ENCODE measurements around the gene ADAMTS4. TPM values are rescaled to one million over a fixed set of nuclear protein-coding genes. Genes with fewer than 3 reads are reported as not detected.

Gene ADAMTS4
- total RNA-seq, 1 donor from 2014 or later: 109 TPM

GRCh38 chr1:161159913-161160243 is 39.0 kb downstream of the ADAMTS4 start:
- DNase-seq (ENCODE audit: low spot score in 2 of 2): no peak
- H3K27me3 ChIP-seq: no peaks in the 10 kb centered on the region
- H3K9me3 ChIP-seq: no peaks in the 10 kb centered on the region
- no peak for TF ChIP-seq CTCF (IDR thresholded peaks at IDR 0.05)
- H3K4me3 ChIP-seq: peak overlapping the region; percentile 86 to 92
- H3K4me1 ChIP-seq: peaks cover 0 to 26% of the 10 kb centered on the region in 2 donors
- peak overlapping the region; percentile 81 to 83 for H3K27ac ChIP-seq
- intact Hi-C loops (cut with DNase I): loop anchor here (1.0 to 10.0 kb wide), 5 partner anchors 17 to 898 kb away; partner anchors contain the start of genes B4GALT3, COPA, DCAF8 and DEDD
- H3K36me3 ChIP-seq: peaks cover 10 to 19% of the 10 kb centered on the region in 2 donors

- DNase-seq (ENCODE audit: low spot score in 2 of 2): peak; percentile 61 to 96
- H3K4me1 ChIP-seq: peaks cover 0 to 31% of the 10 kb centered on the region in 2 donors
- no peaks in the 10 kb centered on the region for H3K27me3 ChIP-seq
- peak within 1 kb of the TSS; percentile 81 to 83 for H3K27ac ChIP-seq
- no peaks in the 10 kb centered on the region for H3K9me3 ChIP-seq
- peak; percentile 9 to 47 (median 37) for TF ChIP-seq CTCF (IDR thresholded peaks at IDR 0.05)
- H3K4me3 ChIP-seq: peak within 1 kb of the TSS; percentile 86 to 92
- H3K36me3 ChIP-seq: peaks cover 10 to 18% of the 10 kb centered on the region in 2 donors
- intact Hi-C loops (cut with DNase I): loop anchor here (1.0 to 10.0 kb wide), 4 partner anchors 18 to 897 kb away; partner anchors contain the start of genes B4GALT3, COPA, DCAF8 and DEDD
Observed at GRCh38 chr1:161159087-161159912, 39.6 kb downstream of the ADAMTS4 start, which contains the start of gene USP21. Gene USP21, plus strand, starts transcription at chr1:161159500. Its CDS starts 1,141 bp downstream, at chr1:161160641.

GRCh38 chr1:161158316-161159010 is 40.4 kb downstream of the ADAMTS4 start:
- Histone ChIP-seq H3K27ac (peak overlapping the region; percentile 81 to 83), H3K36me3 (peaks cover 10 to 11% of the 10 kb centered on the region in 2 donors), H3K4me3 (peak overlapping the region; percentile 86 to 92), H3K4me1 (peaks cover 0 to 31% of the 10 kb centered on the region in 2 donors), H3K27me3 (no peaks in the 10 kb centered on the region), H3K9me3 (no peaks in the 10 kb centered on the region)
- intact Hi-C loops (cut with DNase I): loop anchor here (1.0 to 10.0 kb wide), 4 partner anchors 19 to 896 kb away; partner anchors contain the start of genes B4GALT3, COPA, DCAF8 and DEDD
- DNase-seq (ENCODE audit: low spot score in 2 of 2): no peak
- TF ChIP-seq CTCF (IDR thresholded peaks at IDR 0.05): no peak

GRCh38 chr1:161157867-161158266 is 41.0 kb downstream of the ADAMTS4 start:
- Histone ChIP-seq H3K27me3 (no peaks in the 10 kb centered on the region), H3K36me3 (peaks cover 10 to 11% of the 10 kb centered on the region in 2 donors), H3K4me3 (no peak overlapping the region), H3K9me3 (no peaks in the 10 kb centered on the region), H3K27ac (no peak overlapping the region), H3K4me1 (peaks cover 0 to 31% of the 10 kb centered on the region in 2 donors)
- TF ChIP-seq CTCF (IDR thresholded peaks at IDR 0.05): no peak
- no peak for DNase-seq (ENCODE audit: low spot score in 2 of 2)
- intact Hi-C loops (cut with DNase I): loop anchor here (2.0 to 10.0 kb wide), 3 partner anchors 25 to 896 kb away; partner anchors contain the start of genes COPA, DCAF8, DEDD and NCSTN

- Histone ChIP-seq H3K27me3 (no peaks in the 10 kb centered on the region), H3K9me3 (no peaks in the 10 kb centered on the region), H3K36me3 (peaks cover 2 to 4% of the 10 kb centered on the region in 2 donors), H3K4me3 (peak within 1 kb of the TSS; percentile 76 to 83), H3K4me1 (peaks cover 0 to 12% of the 10 kb centered on the region in 2 donors), H3K27ac (peak within 1 kb of the TSS; percentile 91 to 93)
- peak in 1 of 2 donors; percentile 91 for DNase-seq (ENCODE audit: low spot score in 2 of 2)
- TF ChIP-seq CTCF (IDR thresholded peaks at IDR 0.05): no peak
- intact Hi-C loops (cut with DNase I): loop anchor here (1.0 to 10.0 kb wide), 4 partner anchors 22 to 809 kb away; partner anchors contain the start of genes B4GALT3, COPA, DEDD and NCSTN
Observed at GRCh38 chr1:161153682-161154337, 45.0 kb downstream of the ADAMTS4 start, which contains the start of gene UFC1. Gene UFC1, plus strand, starts transcription at chr1:161153978. Its CDS starts 20 bp downstream, at chr1:161153998.

Measured in ascending aorta (tissue), 2 donors.